ENCODE results near the gene HOXD8. TPM values are rescaled to one million over a fixed set of nuclear protein-coding genes. Genes with fewer than 3 reads are reported as not detected.

Gene HOXD8
- total and polyA plus RNA-seq, 2 of the 8 experiments (the other 6 are each of a cell fraction or from before 2014, with no cell fraction given): not detected

DNA sequence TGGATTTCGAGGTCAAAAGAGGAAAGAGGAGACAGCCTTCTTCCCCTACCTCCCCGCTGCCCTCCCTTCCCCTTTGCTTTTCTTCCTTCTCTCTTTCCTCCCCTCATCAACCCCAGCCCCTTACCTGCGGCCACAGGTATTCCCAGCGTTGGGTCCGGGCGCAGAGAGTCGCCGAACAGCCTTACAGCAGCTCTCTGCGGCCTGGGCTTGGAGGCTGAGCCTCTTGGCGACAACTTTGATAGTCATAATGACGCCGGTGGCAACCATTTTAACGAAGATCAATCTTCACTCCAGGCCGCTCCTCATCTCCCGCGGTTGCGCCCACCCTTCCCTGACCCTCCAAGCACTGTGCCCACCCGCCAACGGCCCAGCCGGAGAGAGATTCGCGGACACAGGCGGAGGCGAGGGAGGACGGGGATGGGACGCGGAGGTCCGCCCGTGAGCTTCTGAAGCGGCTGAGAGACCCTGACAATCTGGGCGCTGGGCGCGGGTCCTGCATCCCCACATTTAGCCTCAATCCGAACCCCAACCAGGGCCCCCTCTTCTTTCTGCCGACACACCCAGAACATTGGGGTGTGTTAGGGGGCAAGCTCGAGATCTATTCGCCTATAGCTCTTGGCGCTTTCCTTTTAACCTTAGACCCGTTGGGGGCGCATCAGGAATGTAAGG, 44.3 kb upstream of the HOXD8 start:
- no peak overlapping the region for H3K14ac ChIP-seq (ENCODE audit: insufficient read length)
- H3K56ac ChIP-seq (replicated peaks; ENCODE audit: insufficient read length, low read depth, low read length): no peak overlapping the region
- ChIA-PET CTCF (ENCODE audit: partially characterized antibody) (interaction anchor here (0.6 to 7.8 kb wide), 26 partner anchors 11 to 832 kb away, joined by 3 to 130 read pairs (median 3); partner anchors contain the start of gene HOXD12), POLR2A (ENCODE audit: partially characterized antibody) (interaction anchor here (1.7 kb wide), 1 partner anchor 11 kb away, joined by 8 read pairs; no protein-coding TSS in a partner anchor)
- peak overlapping the region in 2 of 4 experiments; percentile 2 to 52; a peak in 2 of 8 replicates for H3K4me3 ChIP-seq (ENCODE audit: extremely low read depth in 1 of 4, insufficient read depth in 2 of 4, low read depth in 3 of 4, low read length in 4 of 4)
- H2AK5ac ChIP-seq (ENCODE audit: low read depth, low read length): no peak overlapping the region
- WGBS, 2 experiments (ENCODE audit: extremely low coverage in 1 of 2, insufficient coverage in 1 of 2, insufficient read length in 1 of 2, insufficient replicate concordance in 2 of 2, low coverage in 1 of 2, low lambda C conversion rate in 2 of 2, missing lambda C conversion rate in 1 of 2): 5% methylated on average over 33 of the region's 40 CpGs; no CpG with 5 or more reads in 1 of the 2 experiments
- peaks cover 2% of the 10 kb centered on the region; the same call in 1 of the 2 replicates for H3K23me2 ChIP-seq (ENCODE audit: low read depth, low read length)
- no peaks in the 10 kb centered on the region for H3K79me2 ChIP-seq (ENCODE audit: control insufficient read depth in 1 of 2, insufficient read depth in 2 of 2, low read length in 2 of 2)
- FAIRE-seq (no peak), DNase-seq (ENCODE audit: low read depth in 1 of 2, low spot score in 2 of 2) (peak in 1 of 2 experiments; percentile 64)
- no peaks in the 10 kb centered on the region; a peak in 1 of 4 replicates for H3K9me3 ChIP-seq (ENCODE audit: insufficient read depth in 2 of 2, low read depth in 1 of 2, low read length in 1 of 2)
- H2AFZ ChIP-seq (ENCODE audit: low read length): no peak overlapping the region
- no peak overlapping the region for H3K9ac ChIP-seq (replicated peaks in 1 of 4; ENCODE audit: extremely low read depth in 1 of 4, low read depth in 3 of 4, low read length in 3 of 4)
- no peak overlapping the region for H3K4ac ChIP-seq (replicated peaks; ENCODE audit: insufficient read length, low read depth, low read length)
- H2BK5ac ChIP-seq (ENCODE audit: low read depth, low read length): no peak overlapping the region
- H3K18ac ChIP-seq (ENCODE audit: extremely low read depth, low read length): no peak overlapping the region
- H3K36me3 ChIP-seq (ENCODE audit: control insufficient read depth in 2 of 4, insufficient read depth in 4 of 4, low read length in 3 of 4): peaks cover 0 to 2% (median 0%) of the 10 kb centered on the region in 4 experiments; a peak in 1 of 8 replicates
- peaks cover 0 to 25% (median 9%) of the 10 kb centered on the region in 4 experiments; a peak in 5 of 7 replicates for H3K4me1 ChIP-seq (replicated peaks in 1 of 4; ENCODE audit: control insufficient read depth in 3 of 4, insufficient read depth in 4 of 4, low read length in 3 of 4)
- no peak overlapping the region for H2BK15ac ChIP-seq (ENCODE audit: low read length)
- H4K91ac ChIP-seq (replicated peaks; ENCODE audit: insufficient read length, low read length): no peak overlapping the region
- no peak overlapping the region for H2BK20ac ChIP-seq (ENCODE audit: low read length)
- no peak overlapping the region for H3K27ac ChIP-seq (ENCODE audit: low read depth, low read length)
- no peak overlapping the region for H3K23ac ChIP-seq (ENCODE audit: insufficient read length)
- no peak overlapping the region for H4K8ac ChIP-seq (ENCODE audit: extremely low read depth, insufficient read depth, low read length)
- peaks cover 98 to 100% (median 100%) of the 10 kb centered on the region in 4 experiments for H3K27me3 ChIP-seq (replicated peaks in 1 of 4; ENCODE audit: control insufficient read depth in 3 of 4, extremely low read depth in 1 of 4, insufficient read depth in 3 of 4, low read length in 3 of 4)
- peak overlapping the region; percentile 4 to 57; a peak in 3 of 4 replicates for H3K4me2 ChIP-seq (ENCODE audit: insufficient read depth in 1 of 2, low read depth in 2 of 2, low read length in 2 of 2)
- peaks cover 15 to 34% of the 10 kb centered on the region in 2 experiments for H4K20me1 ChIP-seq (replicated peaks in 1 of 2; ENCODE audit: control insufficient read depth in 1 of 2, insufficient read depth in 2 of 2, low read length in 2 of 2)
- no peaks in the 10 kb centered on the region for H3K79me1 ChIP-seq (ENCODE audit: low read depth, low read length)
- H2BK120ac ChIP-seq (replicated peaks; ENCODE audit: low read depth, low read length): no peak overlapping the region
- H4K5ac ChIP-seq (ENCODE audit: insufficient read length, low read depth, low read length): no peak overlapping the region
- H2BK12ac ChIP-seq (ENCODE audit: low read depth, low read length): no peak overlapping the region
- TF ChIP-seq PHF8 (conservative IDR thresholded peaks at IDR 0.05; ENCODE audit: low read depth, low read length): no peak
- TF ChIP-seq SP4 (IDR thresholded peaks at IDR 0.05; ENCODE audit: low read length): no peak
- no peak for TF ChIP-seq SRF (IDR thresholded peaks at IDR 0.05; ENCODE audit: low read depth, low read length)
- TF ChIP-seq BACH1 (IDR thresholded peaks at IDR 0.05; ENCODE audit: low read length): no peak
- no peak for TF ChIP-seq SP1 (IDR thresholded peaks at IDR 0.05; ENCODE audit: low read depth, low read length)
- no peak for TF ChIP-seq JUND (IDR thresholded peaks at IDR 0.05; ENCODE audit: low read length)
- TF ChIP-seq TBP (IDR thresholded peaks at IDR 0.05; ENCODE audit: low read depth, low read length): no peak
- no peak for TF ChIP-seq SIN3A (conservative IDR thresholded peaks at IDR 0.05 in 1 of 2, IDR thresholded peaks at IDR 0.05 in 1 of 2; ENCODE audit: low read depth in 1 of 2, low read length in 2 of 2)
- TF ChIP-seq CHD2 (IDR thresholded peaks at IDR 0.05; ENCODE audit: low read length): no peak
- 0 out of 2 replicates have a peak, but pooled peaks have one; percentile 82 for TF ChIP-seq CBX8 (IDR thresholded peaks at IDR 0.05; ENCODE audit: borderline replicate concordance, low read depth, low read length)
- no peak for TF ChIP-seq CHD1 (IDR thresholded peaks at IDR 0.05; ENCODE audit: low read depth, low read length)
- no peak for TF ChIP-seq HDAC6 (IDR thresholded peaks at IDR 0.05; ENCODE audit: low read depth, low read length)
- TF ChIP-seq POLR2AphosphoS5 (IDR thresholded peaks at IDR 0.05; ENCODE audit: low read depth, low read length): no peak
- no peak for TF ChIP-seq BCL11A (IDR thresholded peaks at IDR 0.05; ENCODE audit: low read depth in 2 of 2, low read length in 2 of 2)
